ENCODE results near the gene KCNJ12. TPM values are rescaled to one million over a fixed set of nuclear protein-coding genes. Genes with fewer than 3 reads are reported as not detected.
"Not testable (repeated sequence)": the region's sequence is repeated elsewhere in the genome, so short reads cannot be mapped to it uniquely, and the experiment has no call there.

The KCNJ12 gene
- polyA plus RNA-seq, 4 donors, result 2.2 to 8.7 (median 4.8) TPM

DNA sequence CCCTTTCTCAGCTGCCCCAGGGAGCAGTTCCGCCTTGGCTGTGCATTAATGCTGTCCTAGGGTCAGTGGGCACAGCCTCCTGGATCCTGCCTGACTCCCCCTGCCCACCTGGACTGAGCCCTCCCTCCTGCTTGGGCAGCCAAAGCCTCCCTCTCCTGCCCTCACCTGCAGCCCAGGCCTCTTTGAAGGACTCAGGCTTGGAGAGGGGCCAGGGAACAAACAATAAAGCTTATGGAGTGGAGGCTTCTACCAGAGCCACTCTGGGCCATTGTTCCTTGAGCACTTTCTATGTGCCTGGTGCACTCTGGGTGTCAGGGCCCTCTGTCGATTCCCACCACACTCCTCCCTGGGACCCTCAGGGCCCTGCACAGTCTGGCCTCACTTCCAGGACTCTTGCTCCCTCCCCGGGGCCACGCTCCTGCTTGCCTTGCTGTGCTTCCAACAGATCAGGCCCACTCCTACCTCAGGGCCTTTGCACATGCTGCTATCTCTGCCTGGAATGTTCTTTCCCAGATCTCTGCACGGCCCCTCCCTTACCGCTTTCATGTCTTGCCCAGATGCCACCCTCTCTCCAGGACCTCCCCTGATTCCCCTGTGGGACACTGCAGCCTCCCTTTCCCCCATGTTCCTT lies 5.0 kb downstream of the KCNJ12 start:
- DNase-seq (ENCODE audit: low read depth in 4 of 4, low spot score in 3 of 4), result no peak

DNA sequence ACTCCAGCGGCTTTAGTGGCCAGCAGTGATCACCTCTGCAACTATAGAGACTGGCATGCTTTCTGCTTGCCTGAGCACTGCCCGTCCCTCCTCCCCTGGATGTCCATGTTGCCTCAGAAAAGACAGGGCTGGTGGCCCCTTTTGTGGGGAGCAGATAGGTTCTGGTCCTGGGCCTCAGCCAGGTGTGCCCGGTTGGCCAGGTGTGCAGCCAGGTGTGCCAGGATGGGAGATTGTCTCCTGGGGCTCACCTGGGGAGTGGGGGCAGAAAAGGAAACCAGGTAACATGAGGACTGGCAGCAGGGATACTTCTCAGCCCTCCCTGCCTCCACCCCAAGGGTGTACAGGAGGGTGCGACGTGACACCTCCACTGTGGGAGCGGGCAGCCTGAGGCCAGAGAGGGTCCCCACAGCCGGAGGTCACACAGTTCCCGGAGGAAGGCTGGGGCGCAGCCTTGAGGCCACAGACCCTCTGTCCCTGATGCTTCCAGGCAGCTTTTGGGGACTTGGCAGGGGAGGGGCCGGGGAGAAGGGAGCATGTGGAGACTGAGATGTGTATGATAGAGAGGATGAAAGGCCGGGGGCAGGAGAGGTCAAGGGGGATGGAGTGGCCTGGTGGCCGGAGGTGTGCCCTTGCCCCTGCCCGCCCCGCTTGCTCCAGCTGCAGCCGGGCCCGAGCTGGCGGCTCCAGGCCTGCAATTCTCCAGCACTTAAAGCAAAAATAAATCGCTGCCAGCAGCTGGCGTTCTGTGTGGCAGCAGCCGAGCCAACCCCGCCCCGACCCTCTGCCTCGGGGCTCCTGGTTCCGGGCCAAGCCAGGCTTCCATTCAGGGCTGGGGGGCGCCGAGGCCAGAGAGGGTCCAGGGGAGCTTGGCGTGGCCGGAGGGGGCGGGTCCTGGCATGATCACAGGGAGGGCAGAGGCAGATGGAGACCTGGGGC lies 6.7 kb downstream of the KCNJ12 start:
- no peak for DNase-seq (ENCODE audit: low read depth in 4 of 4, low spot score in 3 of 4)

DNA sequence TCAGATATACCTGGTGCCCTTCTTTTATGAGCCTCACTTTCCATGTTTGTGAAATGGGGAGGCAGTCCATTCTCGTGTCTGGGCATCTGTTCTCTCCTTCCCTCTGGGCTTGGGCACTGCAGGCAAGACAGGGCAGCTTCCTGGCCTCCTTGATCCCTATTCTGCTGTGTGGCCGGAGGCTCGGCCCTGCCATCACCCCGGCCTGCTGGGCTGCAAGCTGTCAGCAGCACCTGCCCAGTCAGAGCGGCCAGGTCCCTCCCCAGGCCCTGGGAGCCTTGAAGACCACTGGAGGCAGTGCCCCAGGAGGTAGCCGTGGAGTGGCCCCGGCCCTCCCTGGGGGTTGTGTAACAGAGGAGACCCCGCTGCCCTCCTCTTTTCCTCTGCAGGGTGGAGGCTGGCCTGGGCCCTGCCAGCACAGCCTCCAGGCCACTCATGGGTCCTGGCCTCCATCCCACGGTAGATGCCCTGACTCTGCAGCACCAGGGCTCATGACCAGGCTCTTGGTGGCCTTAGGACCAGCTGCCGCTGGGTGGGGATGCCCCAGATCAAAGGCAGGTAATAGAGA lies 9.2 kb downstream of the KCNJ12 start:
- no peak for DNase-seq (ENCODE audit: low read depth in 4 of 4, low spot score in 3 of 4)

DNA sequence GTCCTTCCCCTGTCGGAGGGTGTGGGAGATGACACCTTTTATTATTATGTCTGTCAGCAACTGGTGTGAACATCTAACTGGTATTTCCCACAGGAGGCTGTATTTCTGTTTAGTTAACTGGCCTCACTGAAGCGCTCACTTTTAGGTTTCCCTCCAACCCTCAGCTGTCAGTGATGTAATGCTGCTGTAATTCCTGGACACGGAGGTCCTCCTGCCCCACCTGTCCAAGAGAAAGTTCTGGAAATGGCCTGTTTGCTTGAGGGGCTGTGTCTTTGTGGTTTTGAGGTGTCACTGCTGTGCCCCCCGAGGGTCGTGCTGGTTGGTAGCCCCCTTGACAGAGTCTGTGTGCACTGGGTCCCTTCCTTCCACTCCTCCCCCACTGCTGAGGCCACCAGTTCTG lies 11.5 kb downstream of the KCNJ12 start:
- DNase-seq (ENCODE audit: low read depth in 4 of 4, low spot score in 3 of 4), result no peak

DNA sequence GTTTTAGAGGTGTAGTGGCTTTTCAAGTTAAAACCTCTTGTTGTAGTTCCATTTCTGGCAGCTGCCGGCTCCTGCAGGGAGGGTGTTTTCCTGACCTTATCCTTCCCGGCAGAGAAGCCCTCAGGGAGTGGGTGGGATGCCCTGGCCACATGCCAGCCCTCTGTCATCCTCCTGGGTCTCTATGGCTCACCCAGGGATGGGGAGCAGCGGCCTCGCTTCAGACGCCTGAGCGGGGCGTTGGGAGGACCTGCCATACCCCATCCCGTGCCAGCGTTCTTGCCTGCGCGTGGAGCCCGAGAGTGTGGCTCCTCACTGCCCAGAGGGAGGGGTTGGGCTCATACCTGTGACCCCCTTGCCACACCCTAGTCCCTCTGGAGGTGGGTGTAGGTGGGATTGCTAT lies 11.9 kb downstream of the KCNJ12 start:
- no peak for DNase-seq (ENCODE audit: low read depth in 4 of 4, low spot score in 3 of 4)

DNA sequence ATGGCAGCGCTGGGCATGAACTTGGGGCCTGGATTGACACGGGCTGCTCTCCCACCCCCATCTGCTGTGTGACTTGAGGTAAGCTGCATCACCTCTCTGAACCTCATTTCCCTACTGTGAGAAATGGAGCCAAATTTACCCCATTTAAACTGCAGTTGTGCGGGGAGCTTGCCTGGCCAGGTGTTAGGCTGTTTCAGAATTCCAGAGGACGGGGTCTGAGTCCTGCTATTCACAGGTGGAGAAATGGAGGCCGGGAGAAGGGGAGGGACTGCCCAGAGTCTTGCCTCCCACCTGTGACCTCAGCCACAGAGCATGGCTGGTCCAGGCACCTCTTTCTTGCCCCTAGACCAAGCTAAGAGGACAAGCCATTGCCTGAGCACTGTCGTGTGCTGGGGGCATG lies 12.8 kb downstream of the KCNJ12 start:
- DNase-seq (ENCODE audit: low read depth in 4 of 4, low spot score in 3 of 4), result no peak

DNA sequence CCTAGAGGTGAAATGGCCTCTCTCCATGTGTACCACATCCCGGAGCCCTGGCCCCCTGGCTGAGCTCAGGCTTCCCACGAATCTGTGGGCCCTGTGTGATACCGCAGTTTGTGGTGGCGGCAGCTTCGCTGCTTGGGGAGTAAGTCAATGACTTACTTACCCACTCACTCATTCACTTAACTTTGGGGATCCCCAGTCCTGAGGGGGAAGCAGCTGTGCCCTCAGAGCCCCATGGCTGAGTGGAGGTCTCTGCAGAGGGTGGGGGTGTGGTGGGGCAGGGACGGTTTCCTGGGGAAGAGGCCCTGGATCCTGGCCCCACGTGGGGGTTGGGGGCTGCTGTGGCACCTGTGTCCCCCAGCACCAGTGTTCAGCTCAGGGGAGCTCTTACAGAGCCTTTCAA lies 13.2 kb downstream of the KCNJ12 start:
- DNase-seq (ENCODE audit: low read depth in 4 of 4, low spot score in 3 of 4), result no peak

DNA sequence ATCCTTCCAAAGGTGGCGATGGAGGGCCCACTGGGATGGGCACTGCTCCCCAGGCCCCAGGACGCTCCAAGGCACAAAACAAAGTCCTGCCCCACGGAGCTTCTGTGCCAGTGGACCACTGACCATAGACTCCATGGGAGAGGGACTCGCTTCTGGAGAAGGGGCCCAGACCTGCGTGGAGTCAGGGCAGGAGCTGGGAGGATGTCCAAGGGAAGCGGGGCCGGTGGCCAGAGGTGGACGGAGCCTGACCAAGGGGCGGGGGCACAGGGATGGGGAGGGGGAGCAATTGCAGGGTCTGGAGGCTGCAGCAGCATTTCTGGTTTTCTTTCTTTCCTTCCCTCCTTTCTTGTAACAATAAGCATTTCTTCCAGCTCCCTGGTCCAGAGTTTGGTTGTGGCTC lies 14.1 kb downstream of the KCNJ12 start:
- no peak for DNase-seq (ENCODE audit: low read depth in 4 of 4, low spot score in 3 of 4)

DNA sequence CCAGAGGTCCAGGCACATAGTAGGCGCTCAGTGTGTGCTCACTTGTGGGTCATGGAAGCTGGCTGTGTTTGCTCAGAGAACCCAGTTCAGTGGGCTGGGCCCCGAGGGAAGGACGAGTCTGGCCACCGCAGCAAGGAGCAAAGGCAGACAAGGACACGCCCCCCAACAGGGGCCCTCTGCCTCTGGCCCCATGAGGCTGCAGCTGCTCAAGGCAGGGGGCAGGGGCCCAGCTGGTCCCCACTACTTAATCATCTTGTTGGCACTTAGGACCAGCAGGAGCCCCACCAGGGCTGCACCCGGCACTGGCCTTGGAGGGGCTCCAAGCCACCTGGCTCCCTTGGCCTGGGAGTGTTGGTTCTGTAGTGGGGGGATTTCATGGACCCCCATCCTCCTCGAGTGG lies 16.1 kb downstream of the KCNJ12 start:
- DNase-seq (ENCODE audit: low read depth in 4 of 4, low spot score in 3 of 4), result no peak

DNA sequence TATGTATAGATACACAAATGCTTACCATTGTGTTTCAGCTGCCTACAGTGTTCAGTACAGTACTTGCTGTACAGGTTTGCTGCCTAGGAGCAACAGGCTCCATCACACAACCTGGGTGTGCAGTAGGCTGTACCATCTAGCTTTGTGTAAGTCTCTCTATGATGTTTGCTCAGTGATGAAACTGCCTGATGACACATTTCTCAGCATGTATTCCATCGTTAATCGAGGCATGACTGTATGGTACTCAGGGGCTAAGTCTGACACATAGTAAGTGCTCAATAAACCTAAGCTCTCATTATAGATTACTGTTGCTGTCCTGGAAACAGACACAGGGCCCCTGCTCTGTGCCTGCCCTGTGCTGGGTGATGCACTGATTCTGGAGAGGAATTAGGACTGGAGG lies 18.1 kb downstream of the KCNJ12 start:
- DNase-seq (ENCODE audit: low read depth in 4 of 4, low spot score in 3 of 4), result no peak

DNA sequence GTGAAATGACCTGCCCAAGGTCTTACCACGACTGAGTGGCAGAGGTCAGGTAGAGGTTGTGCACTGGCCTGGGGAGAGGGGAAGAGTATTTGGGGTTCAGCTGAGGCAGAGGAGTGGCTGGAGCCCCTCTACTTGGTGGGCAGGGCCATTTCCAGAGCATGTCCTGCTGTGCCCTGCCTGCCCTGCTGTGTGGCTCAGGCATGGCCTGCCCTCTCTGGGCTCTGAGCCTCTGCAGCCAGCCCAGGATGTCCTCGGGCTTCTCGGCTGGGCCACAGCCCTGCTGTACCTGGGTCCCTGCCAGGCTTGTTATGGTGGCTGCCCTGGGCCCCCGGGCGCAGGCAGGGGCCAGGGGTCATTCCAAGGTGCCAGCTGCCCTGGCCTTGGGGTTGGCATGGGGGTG lies 19.6 kb downstream of the KCNJ12 start:
- no peak for DNase-seq (ENCODE audit: low read depth in 4 of 4, low spot score in 3 of 4)

DNA sequence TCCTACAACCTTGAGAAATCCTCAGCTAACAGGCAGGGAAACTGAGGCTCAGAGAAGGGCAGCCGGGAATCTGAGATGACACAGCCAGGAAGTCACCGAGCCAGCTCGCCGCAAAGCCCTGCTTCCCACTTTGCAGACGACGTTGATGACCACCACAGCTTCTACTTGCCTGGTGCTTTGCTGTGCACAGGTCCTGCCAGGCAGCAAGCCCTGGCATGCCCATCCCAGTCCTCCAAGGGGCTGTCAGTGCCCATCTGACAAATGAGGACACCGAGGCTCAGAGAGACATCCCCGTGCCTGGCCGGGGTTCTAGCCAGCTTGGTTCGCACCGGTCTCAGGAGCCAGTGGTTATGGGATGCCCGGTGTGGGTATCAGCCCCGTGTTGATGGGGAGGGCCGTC lies 20.1 kb downstream of the KCNJ12 start:
- no peak for DNase-seq (ENCODE audit: low read depth in 4 of 4, low spot score in 3 of 4)

DNA sequence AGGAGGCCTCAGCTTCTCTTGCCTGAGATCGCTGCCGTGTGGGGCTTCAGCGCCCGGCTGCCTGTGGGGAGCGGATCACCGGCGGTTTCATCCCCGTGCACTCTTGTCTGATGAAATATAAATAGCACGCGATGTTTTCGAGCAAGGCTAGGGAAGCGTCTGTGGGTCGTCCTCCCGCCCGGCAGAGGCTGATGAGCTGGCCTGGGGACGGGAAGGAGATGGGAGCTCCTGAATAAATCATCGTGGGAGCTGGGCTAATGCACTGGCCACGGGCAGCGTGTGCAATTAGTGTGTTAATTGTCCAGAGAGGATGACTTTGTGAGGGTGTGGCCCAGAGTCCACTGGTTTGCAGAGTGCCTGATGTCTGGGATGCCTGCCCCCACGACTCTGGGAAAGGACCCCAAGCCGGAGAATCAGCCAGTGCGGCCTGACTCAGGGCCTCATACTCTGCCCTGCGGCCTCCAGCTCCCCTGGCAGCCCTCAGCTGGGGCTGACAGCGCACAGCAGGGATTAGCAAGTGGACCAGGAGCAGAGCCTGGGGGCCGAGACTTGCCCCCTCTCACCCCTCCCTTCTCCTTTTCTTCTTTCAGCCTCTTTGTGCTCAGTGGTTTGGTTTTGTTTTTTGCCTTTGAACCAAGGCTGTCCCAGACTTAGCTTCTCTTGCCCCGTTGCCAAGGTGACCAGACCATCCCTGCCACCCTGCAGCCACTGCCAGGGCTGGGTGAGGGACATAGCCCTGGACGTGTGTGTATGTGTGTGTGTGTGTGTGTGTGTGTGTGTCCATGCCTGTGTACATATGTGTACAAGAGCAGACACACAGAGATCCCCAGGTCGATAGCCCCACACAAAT lies 21.4 kb downstream of the KCNJ12 start:
- no peak for DNase-seq (ENCODE audit: low read depth in 4 of 4, low spot score in 3 of 4)

DNA sequence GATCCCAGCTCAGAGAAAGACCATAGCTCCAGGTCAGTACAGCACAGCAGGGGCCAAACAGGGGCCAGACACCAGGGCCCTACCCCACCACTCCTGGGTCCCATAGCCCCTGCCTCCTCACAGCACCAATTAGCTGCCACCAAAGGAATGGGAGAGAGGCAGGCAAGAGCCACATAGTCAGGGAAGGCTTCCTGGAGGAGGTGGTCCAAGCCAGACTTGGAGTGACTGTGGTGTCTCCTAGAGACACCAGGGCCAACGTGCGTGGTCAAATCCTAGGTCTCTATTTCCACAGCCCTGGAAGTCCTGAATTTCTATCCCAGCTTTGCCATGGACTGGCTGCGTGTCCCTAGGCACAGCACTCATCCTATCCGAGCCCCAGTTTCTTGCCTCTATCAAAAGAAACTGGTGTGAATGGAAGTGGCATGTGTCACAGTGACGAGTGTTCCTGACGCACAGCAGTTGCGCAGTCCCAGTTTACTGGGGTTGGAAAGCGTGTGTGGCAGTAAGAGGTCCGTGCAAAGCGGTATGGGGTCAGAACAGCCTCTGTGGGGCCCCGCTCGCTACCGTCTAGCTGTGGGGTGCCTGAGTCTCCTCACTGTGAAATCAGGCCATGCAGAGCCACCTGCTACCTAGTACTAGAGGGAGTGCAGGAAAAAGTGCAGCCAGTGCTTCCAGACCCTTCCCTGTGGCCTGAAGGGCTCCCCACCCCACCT lies 23.5 kb downstream of the KCNJ12 start:
- no peak for DNase-seq (ENCODE audit: low read depth in 4 of 4, low spot score in 3 of 4)

DNA sequence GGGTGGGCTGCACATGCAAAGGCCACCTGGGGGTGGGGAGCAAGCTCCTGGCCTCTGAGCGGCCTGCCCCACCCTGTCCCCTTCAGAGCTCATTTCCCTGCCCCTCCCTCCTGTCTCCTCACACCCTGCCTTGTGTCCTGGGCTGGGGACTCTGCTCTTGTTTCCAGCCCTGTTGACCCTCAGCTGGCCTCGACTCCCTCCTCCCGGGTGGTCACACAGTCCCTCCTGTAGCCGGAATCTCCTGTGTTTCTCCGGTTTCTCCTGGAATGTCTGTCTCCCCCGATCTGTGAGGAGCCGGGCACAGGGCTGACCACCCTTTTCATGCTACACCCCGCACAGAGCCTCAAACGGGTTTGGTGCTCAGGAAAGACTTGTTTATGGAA lies 24.0 kb downstream of the KCNJ12 start:
- DNase-seq (ENCODE audit: low read depth in 4 of 4, low spot score in 3 of 4), result not testable (repeated sequence)

DNA sequence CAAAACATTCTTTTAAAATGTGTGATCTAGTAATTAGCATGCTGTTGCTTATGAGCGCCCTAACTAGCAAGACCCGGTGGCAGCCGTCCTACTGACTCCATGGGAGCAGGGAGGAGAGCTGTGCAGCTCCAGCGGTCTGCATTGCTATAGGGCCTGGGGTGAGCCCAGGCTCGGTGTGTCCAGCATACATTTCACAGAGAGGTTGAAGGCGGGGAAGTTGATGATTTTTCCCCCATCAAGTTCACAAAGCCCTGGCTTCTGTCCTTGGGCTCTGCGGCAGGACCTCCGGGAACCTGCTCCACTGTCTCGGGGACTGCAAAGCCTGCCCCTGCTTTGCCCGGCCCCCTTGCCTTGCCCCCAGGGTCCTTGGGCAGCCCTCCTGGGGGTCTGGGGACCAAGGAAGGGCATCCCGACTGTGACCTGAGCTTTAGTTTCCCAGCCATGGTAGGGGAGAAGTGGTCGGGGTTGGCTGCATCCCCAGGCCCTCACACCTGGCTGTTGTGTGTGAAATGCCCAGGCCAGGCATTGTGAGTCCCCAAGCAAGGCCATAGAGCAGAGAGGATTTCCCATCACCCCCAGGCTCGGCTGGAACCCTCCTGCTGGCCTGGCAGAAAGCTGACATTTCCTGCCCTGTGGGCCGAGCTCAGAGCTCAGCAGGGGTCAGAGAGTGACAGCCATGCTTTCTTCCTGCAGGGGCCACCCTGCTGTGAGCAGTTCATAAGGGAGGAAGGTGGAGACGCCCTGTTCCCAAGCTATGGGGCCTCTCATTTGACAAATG lies 24.8 kb downstream of the KCNJ12 start:
- DNase-seq (ENCODE audit: low read depth in 4 of 4, low spot score in 3 of 4), result no peak

DNA sequence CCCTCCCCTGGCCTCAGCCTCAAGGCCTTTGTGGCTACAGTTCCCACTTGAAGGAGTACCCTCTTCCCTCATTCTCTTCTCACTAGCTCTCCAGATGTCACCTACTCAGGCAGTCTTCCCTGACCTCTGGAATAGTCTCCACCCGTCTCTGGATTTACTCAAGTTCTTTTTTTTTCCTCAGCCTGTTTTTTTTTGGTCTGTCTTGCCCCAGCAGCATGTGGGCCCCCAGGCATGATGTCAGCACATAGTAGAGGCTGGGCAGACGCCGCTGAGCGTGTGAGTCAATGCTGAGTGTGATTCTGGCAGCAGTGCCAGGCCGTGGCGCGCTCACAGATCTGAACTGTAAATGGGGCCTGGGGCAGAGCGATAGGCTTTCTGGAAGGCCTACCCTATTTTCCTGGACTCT lies 26.0 kb downstream of the KCNJ12 start:
- not testable (repeated sequence) for DNase-seq (ENCODE audit: low read depth in 4 of 4, low spot score in 3 of 4)

DNA sequence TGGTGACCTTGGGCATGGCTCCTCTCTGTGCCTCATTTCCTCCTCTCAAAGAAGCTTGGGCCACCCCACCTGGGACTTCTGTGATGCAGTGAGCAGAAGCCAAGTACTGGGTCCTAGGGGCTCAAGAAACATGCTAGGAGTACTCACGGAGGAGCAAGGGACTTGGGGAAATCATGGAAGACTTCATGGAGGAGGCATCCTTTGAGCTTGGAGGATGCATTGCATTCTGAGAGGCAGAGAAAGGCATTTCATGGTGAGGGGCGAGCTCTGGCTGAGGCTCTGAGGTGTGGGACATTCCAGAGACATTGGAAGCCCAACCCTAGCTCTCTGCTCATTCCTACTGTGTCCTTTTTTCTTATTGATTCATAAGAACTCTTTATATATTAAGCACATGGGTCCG lies 26.8 kb downstream of the KCNJ12 start:
- not testable (repeated sequence) for DNase-seq (ENCODE audit: low read depth in 4 of 4, low spot score in 3 of 4)

DNA sequence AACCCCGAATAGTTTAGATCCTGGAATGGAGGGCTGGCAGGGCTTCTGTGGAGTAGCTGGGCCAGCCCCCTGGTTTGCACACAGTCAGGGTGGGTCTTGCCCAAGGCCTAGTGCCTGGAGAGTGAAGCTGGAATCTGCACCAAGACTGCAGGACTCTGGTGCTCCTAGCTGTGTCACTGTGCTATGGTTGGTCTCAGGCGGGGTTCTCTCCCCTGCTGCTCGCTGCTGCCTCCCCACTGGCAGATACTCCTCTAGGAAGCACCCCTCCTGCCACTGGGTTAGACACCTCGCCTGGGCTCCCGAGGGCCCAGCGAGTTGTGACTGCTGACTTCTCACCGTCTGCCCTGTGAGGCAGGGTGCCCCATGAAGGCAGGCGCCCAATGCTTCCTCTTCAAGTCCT lies 27.9 kb downstream of the KCNJ12 start:
- not testable (repeated sequence) for DNase-seq (ENCODE audit: low read depth in 4 of 4, low spot score in 3 of 4)

DNA sequence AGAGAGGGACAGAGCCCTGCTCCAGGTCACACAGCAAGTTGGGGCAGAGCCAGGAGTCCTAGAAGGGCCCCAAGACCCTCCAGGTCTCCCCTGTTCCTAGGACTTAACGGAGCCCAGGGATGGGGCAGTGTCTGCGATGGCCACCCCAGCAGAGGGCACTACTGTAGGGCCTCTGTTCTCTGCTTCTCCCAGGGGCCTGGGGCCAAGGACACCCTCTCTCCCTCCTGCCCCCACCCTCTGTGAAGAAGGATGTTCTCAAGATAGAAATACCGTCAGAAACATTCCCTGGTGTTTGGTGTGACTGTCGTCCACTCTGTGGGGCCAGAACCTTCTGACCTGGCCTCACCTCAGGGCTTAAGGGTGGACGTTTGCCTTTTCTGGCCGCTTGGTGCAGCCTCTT lies 28.4 kb downstream of the KCNJ12 start:
- not testable (repeated sequence) for DNase-seq (ENCODE audit: low read depth in 4 of 4, low spot score in 3 of 4)
